Measurements from ENCODE around the gene ZBTB46. TPM values are rescaled to one million over a fixed set of nuclear protein-coding genes. Genes with fewer than 3 reads are reported as not detected.

ZBTB46 gene
- total RNA-seq, 2 donors from 2014 or later: 0.21 to 0.72 TPM

- Mint-ChIP-seq H3K27me3 (peaks cover 54% of the 10 kb centered on the region), H3K4me1 (peaks cover 8% of the 10 kb centered on the region)
Observed at GRCh38 chr20:63828545-63828944, 2.5 kb downstream of the ZBTB46 start.

GRCh38 chr20:63828124-63828523 is 2.9 kb downstream of the ZBTB46 start:
- peaks cover 8% of the 10 kb centered on the region for H3K4me1 Mint-ChIP-seq
- ATAC-seq: no peak
- no peaks in the 10 kb centered on the region for H3K9me3 ChIP-seq (ENCODE audit: control insufficient read depth, low read length, poor library complexity, severe bottlenecking)
- DNase-seq: no peak
- peak overlapping the region; percentile 25 for H3K4me3 Mint-ChIP-seq
- H3K27ac Mint-ChIP-seq: no peak overlapping the region
- H3K27me3 Mint-ChIP-seq: peaks cover 50% of the 10 kb centered on the region
- peaks cover 5% of the 10 kb centered on the region for H3K36me3 Mint-ChIP-seq (ENCODE audit: low read depth)

More at GRCh38 chr20:63828545-63828944, 2.5 kb downstream of the ZBTB46 start:
- H3K9me3 ChIP-seq (ENCODE audit: control insufficient read depth, low read length, poor library complexity, severe bottlenecking): no peaks in the 10 kb centered on the region
- DNase-seq: no peak
- no peak for ATAC-seq
- Mint-ChIP-seq H3K36me3 (ENCODE audit: low read depth) (peaks cover 5% of the 10 kb centered on the region), H3K4me3 (no peak overlapping the region), H3K27ac (no peak overlapping the region)

- no peaks in the 10 kb centered on the region for H3K9me3 ChIP-seq (ENCODE audit: control insufficient read depth, low read length, poor library complexity, severe bottlenecking)
- Mint-ChIP-seq H3K36me3 (ENCODE audit: low read depth) (peaks cover 5% of the 10 kb centered on the region), H3K4me3 (no peak overlapping the region), H3K4me1 (peaks cover 8% of the 10 kb centered on the region), H3K27me3 (peaks cover 61% of the 10 kb centered on the region), H3K27ac (no peak overlapping the region)
- DNase-seq: no peak
- no peak for ATAC-seq
Observed at GRCh38 chr20:63826753-63827152, 4.3 kb downstream of the ZBTB46 start.

GRCh38 chr20:63825331-63826118 is 5.5 kb downstream of the ZBTB46 start:
- Mint-ChIP-seq H3K27me3 (peaks cover 63% of the 10 kb centered on the region), H3K36me3 (ENCODE audit: low read depth) (peaks cover 5% of the 10 kb centered on the region), H3K4me3 (no peak overlapping the region), H3K4me1 (peaks cover 8% of the 10 kb centered on the region), H3K27ac (no peak overlapping the region)
- DNase-seq (no peak), ATAC-seq (no peak)
- no peaks in the 10 kb centered on the region for H3K9me3 ChIP-seq (ENCODE audit: control insufficient read depth, low read length, poor library complexity, severe bottlenecking)

DNA sequence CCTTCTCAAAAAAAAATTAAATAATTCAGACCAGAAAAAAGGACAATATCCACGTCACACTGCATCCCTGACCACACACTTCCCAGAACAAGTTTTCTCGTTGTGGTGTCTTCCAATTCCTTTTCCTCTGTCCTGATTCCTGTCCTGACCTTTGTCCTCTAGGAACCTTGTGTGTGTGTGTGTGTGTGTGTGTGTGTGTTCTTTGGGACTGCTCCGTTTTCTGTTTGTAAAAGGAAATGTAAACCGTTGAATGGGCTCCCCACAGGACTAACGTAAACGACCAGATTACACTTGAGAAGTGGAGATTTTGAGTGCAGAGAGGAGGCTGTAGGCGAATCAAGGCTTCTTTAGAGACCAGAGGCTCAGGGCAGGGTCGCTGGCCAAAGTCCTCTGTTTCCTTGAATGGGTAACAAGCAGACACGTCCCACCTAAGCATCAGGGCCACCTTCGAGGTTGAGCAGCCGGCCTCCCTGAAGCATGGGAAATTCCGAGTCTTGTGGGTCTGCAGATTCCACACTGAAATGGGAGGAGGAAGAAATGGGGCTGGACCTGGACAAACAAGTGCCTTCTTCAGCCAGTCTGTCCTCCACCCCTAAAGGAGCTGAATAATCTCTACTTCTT is 7.3 kb downstream of the ZBTB46 start:
- ATAC-seq (no peak), DNase-seq (no peak)
- Mint-ChIP-seq H3K4me3 (no peak overlapping the region), H3K4me1 (peaks cover 2% of the 10 kb centered on the region), H3K27me3 (peaks cover 54% of the 10 kb centered on the region), H3K36me3 (ENCODE audit: low read depth) (no peaks in the 10 kb centered on the region), H3K27ac (no peak overlapping the region)
- H3K9me3 ChIP-seq (ENCODE audit: control insufficient read depth, low read length, poor library complexity, severe bottlenecking): no peaks in the 10 kb centered on the region

DNA sequence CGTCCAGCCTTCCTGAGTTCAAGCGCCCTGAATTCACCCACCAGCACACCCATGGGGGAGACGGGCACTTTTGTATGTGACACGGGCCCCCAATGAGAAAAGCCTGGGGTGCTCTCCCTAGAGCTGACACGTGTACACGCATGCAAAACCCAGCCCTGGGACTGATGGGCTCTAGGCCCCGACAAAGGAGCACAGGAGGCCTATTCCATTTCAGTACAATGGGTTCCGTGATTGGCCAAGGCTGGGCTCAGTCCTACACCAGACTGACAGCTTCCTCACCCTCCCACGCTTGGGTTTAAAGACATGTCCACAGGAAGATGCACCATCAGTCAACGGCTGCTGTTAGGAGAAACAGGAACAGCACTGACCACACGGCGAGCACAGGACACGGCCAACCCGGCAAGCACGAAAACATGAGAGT is 8.8 kb downstream of the ZBTB46 start:
- H3K36me3 Mint-ChIP-seq (ENCODE audit: low read depth): no peaks in the 10 kb centered on the region
- no peak for ATAC-seq
- H3K9me3 ChIP-seq (ENCODE audit: control insufficient read depth, low read length, poor library complexity, severe bottlenecking): no peaks in the 10 kb centered on the region
- no peak overlapping the region for H3K4me3 Mint-ChIP-seq
- peaks cover 2% of the 10 kb centered on the region for H3K4me1 Mint-ChIP-seq
- peaks cover 46% of the 10 kb centered on the region for H3K27me3 Mint-ChIP-seq
- no peak for DNase-seq
- H3K27ac Mint-ChIP-seq: no peak overlapping the region

DNA sequence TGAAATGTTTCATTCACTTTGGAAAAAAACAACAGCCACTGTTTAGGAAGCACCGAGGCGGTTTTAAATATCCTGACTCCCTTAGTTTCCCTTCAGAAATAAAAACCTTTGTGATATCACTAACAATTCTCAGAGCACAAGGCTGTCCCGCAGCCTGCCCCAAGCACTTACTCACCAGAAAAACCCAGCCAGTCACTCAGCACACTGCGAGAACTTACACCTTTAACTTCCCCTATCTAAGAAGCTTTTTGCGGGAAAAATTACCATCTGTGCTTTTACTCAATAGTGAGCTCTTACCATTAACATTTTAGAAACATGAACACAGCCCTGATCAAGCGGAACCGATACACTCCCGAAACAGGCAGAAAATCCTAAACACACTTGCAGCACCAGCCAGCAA is 9.3 kb downstream of the ZBTB46 start:
- Mint-ChIP-seq H3K4me3 (no peak overlapping the region), H3K27me3 (peaks cover 48% of the 10 kb centered on the region), H3K4me1 (peaks cover 2% of the 10 kb centered on the region), H3K36me3 (ENCODE audit: low read depth) (no peaks in the 10 kb centered on the region), H3K27ac (no peak overlapping the region)
- no peaks in the 10 kb centered on the region for H3K9me3 ChIP-seq (ENCODE audit: control insufficient read depth, low read length, poor library complexity, severe bottlenecking)
- DNase-seq (no peak), ATAC-seq (no peak)

DNA sequence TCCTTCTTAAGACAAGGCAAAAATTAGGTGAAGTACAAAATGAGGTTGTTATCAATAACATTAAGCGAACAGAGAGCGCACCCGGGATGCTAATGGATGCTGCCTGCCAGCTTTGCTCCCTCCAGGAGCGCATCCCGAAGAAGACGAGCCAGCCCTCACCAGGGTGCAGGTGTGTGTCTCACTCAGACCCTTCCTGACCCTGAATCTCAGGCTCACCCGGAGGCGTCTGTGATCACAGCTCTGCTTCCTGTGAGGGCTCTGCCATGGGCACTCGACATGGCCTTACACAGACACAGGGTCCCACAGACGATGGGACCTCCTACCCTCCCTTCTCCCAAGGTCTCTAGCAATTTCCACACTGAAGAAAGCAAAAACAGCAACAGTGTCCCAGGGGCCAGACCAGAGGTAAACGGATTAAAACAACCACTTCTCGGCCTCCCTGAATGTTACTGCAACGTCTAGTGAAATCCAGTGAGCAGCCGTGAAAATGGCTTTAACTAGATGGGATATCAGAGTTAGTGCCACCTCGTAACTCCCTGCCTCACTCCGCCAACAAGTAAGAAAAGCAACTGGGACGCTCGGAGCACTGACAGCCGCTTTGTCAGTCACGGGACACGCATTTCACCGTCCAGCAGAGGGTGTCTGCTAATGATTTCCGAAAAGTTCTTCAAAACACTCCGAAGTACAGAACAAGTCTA is 11.7 kb downstream of the ZBTB46 start:
- H3K36me3 Mint-ChIP-seq (ENCODE audit: low read depth): no peaks in the 10 kb centered on the region
- no peak for DNase-seq
- no peak overlapping the region for H3K27ac Mint-ChIP-seq
- peaks cover 38% of the 10 kb centered on the region for H3K27me3 Mint-ChIP-seq
- peak overlapping the region; percentile 47 for H3K4me3 Mint-ChIP-seq
- peak; percentile 39 for ATAC-seq
- H3K9me3 ChIP-seq (ENCODE audit: control insufficient read depth, low read length, poor library complexity, severe bottlenecking): no peaks in the 10 kb centered on the region
- peaks cover 2% of the 10 kb centered on the region for H3K4me1 Mint-ChIP-seq

DNA sequence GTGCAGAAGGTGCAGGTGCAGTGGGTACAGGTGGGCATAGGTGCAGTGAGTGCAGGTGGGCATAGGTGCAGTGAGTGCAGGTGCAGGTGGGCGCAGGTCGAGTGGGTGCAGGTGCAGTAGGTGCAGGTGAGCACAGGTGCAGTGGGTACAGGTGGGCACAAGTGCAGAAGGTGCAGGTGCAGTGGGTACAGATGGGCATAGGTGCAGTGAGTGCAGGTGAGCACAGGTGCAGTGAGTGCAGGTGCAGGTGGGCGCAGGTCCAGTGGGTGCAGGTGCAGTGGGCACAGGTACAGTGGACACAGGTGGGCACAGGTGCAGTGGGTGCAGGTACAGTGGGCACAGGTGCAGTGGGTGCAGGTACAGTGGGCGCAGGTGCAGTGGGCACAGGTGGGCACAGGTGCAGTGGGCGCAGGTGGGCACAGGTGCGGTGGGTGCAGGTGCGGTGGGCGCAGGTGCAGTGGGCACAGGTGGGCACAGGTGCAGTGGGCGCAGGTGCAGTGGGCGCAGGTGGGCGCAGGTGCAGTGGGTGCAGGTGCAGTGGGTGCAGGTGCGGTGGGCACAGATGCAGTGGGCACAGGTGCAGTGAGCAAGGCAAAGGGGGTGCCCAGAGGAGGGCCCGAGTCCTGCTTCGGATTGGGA is 15.3 kb downstream of the ZBTB46 start:
- ATAC-seq (no peak), DNase-seq (no peak)
- Mint-ChIP-seq H3K27ac (no peak overlapping the region), H3K4me1 (peaks cover 2% of the 10 kb centered on the region), H3K27me3 (peaks cover 16% of the 10 kb centered on the region), H3K36me3 (ENCODE audit: low read depth) (no peaks in the 10 kb centered on the region), H3K4me3 (no peak overlapping the region)
- no peaks in the 10 kb centered on the region for H3K9me3 ChIP-seq (ENCODE audit: control insufficient read depth, low read length, poor library complexity, severe bottlenecking)

DNA sequence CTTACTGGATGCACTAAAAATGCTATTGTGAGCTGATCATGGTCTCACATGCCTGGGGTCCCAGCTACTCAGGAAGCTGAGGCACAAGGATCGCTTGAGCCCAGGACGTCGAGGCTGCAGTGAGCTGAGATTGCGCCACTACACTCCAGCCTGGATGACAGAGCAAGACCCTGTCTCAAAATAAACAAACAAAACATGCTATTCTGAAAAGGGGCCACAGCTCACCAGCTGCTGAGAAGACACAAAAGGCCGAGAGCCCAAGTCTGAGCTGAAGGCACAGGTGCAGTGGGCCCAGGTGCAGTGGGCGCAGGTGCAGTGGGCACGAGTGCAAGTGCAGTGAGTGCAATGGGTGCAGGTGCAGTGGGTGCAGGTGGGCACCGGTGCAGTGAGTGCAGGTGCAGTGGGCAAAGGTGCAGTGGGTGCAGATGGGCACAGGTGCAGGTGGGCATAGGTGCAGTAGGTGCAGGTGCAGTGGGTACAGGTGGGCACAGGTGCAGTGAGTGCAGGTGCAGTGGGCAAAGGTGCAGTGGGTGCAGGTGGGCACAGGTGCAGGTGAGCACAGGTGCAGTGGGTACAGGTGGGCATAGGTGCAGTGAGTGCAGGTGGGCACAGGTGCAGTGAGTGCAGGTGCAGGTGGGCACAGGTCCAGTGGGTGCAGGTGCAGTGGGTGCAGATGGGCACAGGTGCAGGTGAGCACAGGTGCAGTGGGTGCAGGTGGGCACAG is 16.0 kb downstream of the ZBTB46 start:
- Mint-ChIP-seq H3K27ac (no peak overlapping the region), H3K4me1 (peaks cover 2% of the 10 kb centered on the region), H3K36me3 (ENCODE audit: low read depth) (no peaks in the 10 kb centered on the region), H3K4me3 (no peak overlapping the region), H3K27me3 (peaks cover 16% of the 10 kb centered on the region)
- DNase-seq: no peak
- H3K9me3 ChIP-seq (ENCODE audit: control insufficient read depth, low read length, poor library complexity, severe bottlenecking): no peaks in the 10 kb centered on the region
- no peak for ATAC-seq

GRCh38 chr20:63811491-63811875 is 19.6 kb downstream of the ZBTB46 start:
- H3K4me3 Mint-ChIP-seq: no peak overlapping the region
- no peak overlapping the region for H3K27ac Mint-ChIP-seq
- no peak for DNase-seq
- H3K4me1 Mint-ChIP-seq: no peaks in the 10 kb centered on the region
- H3K36me3 Mint-ChIP-seq (ENCODE audit: low read depth): no peaks in the 10 kb centered on the region
- H3K9me3 ChIP-seq (ENCODE audit: control insufficient read depth, low read length, poor library complexity, severe bottlenecking): no peaks in the 10 kb centered on the region
- no peaks in the 10 kb centered on the region for H3K27me3 Mint-ChIP-seq
- ATAC-seq: no peak

- DNase-seq: no peak
- H3K27me3 Mint-ChIP-seq: no peaks in the 10 kb centered on the region
- H3K4me1 Mint-ChIP-seq: no peaks in the 10 kb centered on the region
- H3K27ac Mint-ChIP-seq: no peak overlapping the region
- no peaks in the 10 kb centered on the region for H3K36me3 Mint-ChIP-seq (ENCODE audit: low read depth)
- no peaks in the 10 kb centered on the region for H3K9me3 ChIP-seq (ENCODE audit: control insufficient read depth, low read length, poor library complexity, severe bottlenecking)
- ATAC-seq: no peak
- H3K4me3 Mint-ChIP-seq: no peak overlapping the region
Observed at GRCh38 chr20:63810730-63811490, 20.2 kb downstream of the ZBTB46 start.

All from T-helper 17 cell (primary cell).